Sigmoid colon (tissue), 7 donors: ENCODE data around the gene SECTM1. TPM values are rescaled to one million over a fixed set of nuclear protein-coding genes. Genes with fewer than 3 reads are reported as not detected.

ENCODE experiments used
- DNase-seq: peaks from one replicate; pipeline ENCODE4 v3.0.0-alpha.2; 2019
- H3K27ac ChIP-seq, 4 donors: fragments of 200-600 bp; sonication (generic); one replicate each; pipeline ENCODE4 v1.5.1; 2016 to 2019; ENCODE audit warnings: mild to moderate bottlenecking in 1 of 4
- H3K27me3 ChIP-seq, 3 donors: fragments of 200-600 bp; sonication (generic); one replicate each; pipeline ENCODE4 v1.5.1; 2019; ENCODE audit warnings: mild to moderate bottlenecking in 1 of 3
- H3K36me3 ChIP-seq, 4 donors: fragments of 200-600 bp; sonication (generic); one replicate each; pipeline ENCODE4 v1.5.1; 2016 to 2019
- H3K4me1 ChIP-seq, 4 donors: fragments of 200-600 bp; sonication (generic); one replicate each; pipeline ENCODE4 v1.5.1; 2017 to 2019
- H3K4me3 ChIP-seq, 4 donors: fragments of 200-600 bp; sonication (generic); one replicate each; pipeline ENCODE4 v1.5.1; 2017 to 2019; ENCODE audit warnings: mild to moderate bottlenecking in 2 of 4, moderate library complexity in 1 of 4
- H3K9me3 ChIP-seq, 4 donors: fragments of 200-600 bp in 3 of 4; sonication (generic) in 3 of 4; one replicate each; pipeline versions ENCODE4 v1.5.1 to v1.6.1; 2013 to 2019
- EP300 ChIP-seq, 4 donors: sonication (generic); formaldehyde crosslinking; IDR thresholded peaks; one replicate each; pipeline ENCODE4 v1.6.1; 2017; ENCODE audit warnings: antibody characterized with exemption in 4 of 4
- POLR2A ChIP-seq, 2 donors: fragments of 450-650 bp; IDR thresholded peaks; one replicate each; pipeline ENCODE4 v1.6.1; 2016; ENCODE audit warnings: antibody characterized with exemption in 2 of 2, mild to moderate bottlenecking in 2 of 2, moderate library complexity in 2 of 2
- POLR2AphosphoS5 ChIP-seq, 4 donors: sonication (generic); formaldehyde crosslinking; IDR thresholded peaks; one replicate each; pipeline ENCODE4 v1.6.1; 2017; ENCODE audit warnings: antibody characterized with exemption in 4 of 4
- WGBS, 2 donors: extraction: QIAGEN DNeasy Blood & Tissue Kit; methylation state at CpG; one replicate each; pipeline ENCODE4 v1.1.7; 2013; 5-methylcytosine and 5-hydroxymethylcytosine counted together
- intact Hi-C: fragments of 100-400 bp; cut with DNase I; formaldehyde crosslinking; loops from one replicate; pipeline ENCODE4 v1.15.1; 2023
- polyA plus RNA-seq, 3 donors: library from polyadenylated mRNA; stranded (reverse); fragments of 200-250 nt; gene quantifications; one replicate each; pipeline ENCODE4 v1.2.3, GENCODE V29; 2013
- total RNA-seq, 4 donors: library from RNA; depleted of rRNA; stranded (reverse); fragments of >200 nt; gene quantifications; one replicate each; pipeline ENCODE4 v1.1.0, GENCODE V29; 2016
- TF ChIP-seq, protein P1 (sequence below), 4 experiments: fragments of 450-650 bp in 3 of 4; fragments of 200-600 bp in 1 of 4; IDR thresholded peaks; one replicate each; pipeline ENCODE4 v1.5.1; 2016 to 2019; ENCODE audit warnings: antibody characterized with exemption in 4 of 4, mild to moderate bottlenecking in 3 of 4, moderate library complexity in 2 of 4
- donor health status: healthy with polysubstance abuse.
- donor health status: Bipolar disorder and iron deficiency.
- donor health status: healthy.

SECTM1 gene
- total and polyA plus RNA-seq, 7 donors = 8.4 to 105 (median 56.9) TPM

- intact Hi-C loops = loop anchor here (2.0 kb wide), 2 partner anchors 20 to 32 kb away; no protein-coding TSS in a partner anchor
- no peak for TF ChIP-seq EP300 (IDR thresholded peaks at IDR 0.05)
- TF ChIP-seq POLR2AphosphoS5 (IDR thresholded peaks at IDR 0.05) = no peak
- TF ChIP-seq, protein P1, sequence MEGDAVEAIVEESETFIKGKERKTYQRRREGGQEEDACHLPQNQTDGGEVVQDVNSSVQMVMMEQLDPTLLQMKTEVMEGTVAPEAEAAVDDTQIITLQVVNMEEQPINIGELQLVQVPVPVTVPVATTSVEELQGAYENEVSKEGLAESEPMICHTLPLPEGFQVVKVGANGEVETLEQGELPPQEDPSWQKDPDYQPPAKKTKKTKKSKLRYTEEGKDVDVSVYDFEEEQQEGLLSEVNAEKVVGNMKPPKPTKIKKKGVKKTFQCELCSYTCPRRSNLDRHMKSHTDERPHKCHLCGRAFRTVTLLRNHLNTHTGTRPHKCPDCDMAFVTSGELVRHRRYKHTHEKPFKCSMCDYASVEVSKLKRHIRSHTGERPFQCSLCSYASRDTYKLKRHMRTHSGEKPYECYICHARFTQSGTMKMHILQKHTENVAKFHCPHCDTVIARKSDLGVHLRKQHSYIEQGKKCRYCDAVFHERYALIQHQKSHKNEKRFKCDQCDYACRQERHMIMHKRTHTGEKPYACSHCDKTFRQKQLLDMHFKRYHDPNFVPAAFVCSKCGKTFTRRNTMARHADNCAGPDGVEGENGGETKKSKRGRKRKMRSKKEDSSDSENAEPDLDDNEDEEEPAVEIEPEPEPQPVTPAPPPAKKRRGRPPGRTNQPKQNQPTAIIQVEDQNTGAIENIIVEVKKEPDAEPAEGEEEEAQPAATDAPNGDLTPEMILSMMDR (IDR thresholded peaks at IDR 0.05) = no peak
- no peak for TF ChIP-seq POLR2A (IDR thresholded peaks at IDR 0.05)
- 1% methylated on average over 54 to 57 of the region's 57 CpGs for WGBS, 2 donors
- Histone ChIP-seq H3K9me3 (no peaks in the 10 kb centered on the region), H3K4me1 (peaks cover 0 to 66% (median 63%) of the 10 kb centered on the region in 4 donors), H3K4me3 (peak overlapping the region; percentile 77 to 99 (median 93)), H3K36me3 (peaks cover 0 to 20% (median 2%) of the 10 kb centered on the region in 4 donors), H3K27ac (peak overlapping the region; percentile 97 to 100 (median 98)), H3K27me3 (no peaks in the 10 kb centered on the region)
- DNase-seq = no peak
Observed at GRCh38 chr17:82272495-82273326, 60.9 kb downstream of the SECTM1 start.

DNA sequence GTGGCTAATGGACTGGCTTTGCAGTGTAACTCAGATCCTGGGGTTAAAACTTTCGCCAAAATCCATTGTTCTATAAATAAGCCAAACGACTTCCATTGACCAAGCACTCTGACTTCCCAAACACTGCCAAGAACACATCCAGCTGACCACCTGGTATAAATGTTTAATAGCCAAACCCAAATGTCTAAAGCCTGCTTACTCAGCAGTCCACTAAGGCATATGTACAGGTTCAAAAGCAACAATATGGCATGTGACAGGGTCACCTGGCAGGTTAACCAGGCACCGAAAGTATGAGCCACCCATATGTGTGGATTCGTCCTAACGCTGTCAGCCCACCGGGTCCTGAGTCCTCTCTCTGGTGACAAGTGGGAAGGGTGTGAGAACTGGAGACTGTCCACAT is 62.2 kb downstream of the SECTM1 start:
- TF ChIP-seq, protein P1 (IDR thresholded peaks at IDR 0.05) = no peak
- TF ChIP-seq EP300 (IDR thresholded peaks at IDR 0.05) (no peak), POLR2AphosphoS5 (IDR thresholded peaks at IDR 0.05) (no peak), POLR2A (IDR thresholded peaks at IDR 0.05) (no peak)
- H3K4me1 ChIP-seq = peaks cover 0 to 79% (median 75%) of the 10 kb centered on the region in 4 donors

More for the DNA sequence above, 62.2 kb downstream of the SECTM1 start:
- intact Hi-C loops = no loop called here
- H3K9me3 ChIP-seq = no peaks in the 10 kb centered on the region
- H3K27ac ChIP-seq = peak overlapping the region; percentile 89 to 100 (median 98)
- H3K36me3 ChIP-seq = peaks cover 0 to 20% (median 2%) of the 10 kb centered on the region in 4 donors
- no peak for DNase-seq
- no peaks in the 10 kb centered on the region for H3K27me3 ChIP-seq
- peak overlapping the region in 1 of 4 donors; percentile 13 for H3K4me3 ChIP-seq
- 85 to 87% methylated on average over 6 of the region's 6 CpGs for WGBS, 2 donors

Other genes starting within 250 kb of the SECTM1 start
- gene FASN, start 235.5 kb downstream of the SECTM1 start, total RNA-seq = 10 to 100 TPM; 12.7 to 44.2 (median 19.0) TPM
- 100 to 1,000 TPM in 1 of 3 donors, 10 to 100 TPM in 2; 14.4 to 152 (median 15.3) TPM for gene FASN, start 235.5 kb downstream of the SECTM1 start, polyA plus RNA-seq
- 10 to 100 TPM; 13.3 to 34.1 (median 20.8) TPM for gene CCDC57, start 120.9 kb downstream of the SECTM1 start, total RNA-seq
- 10 to 100 TPM; 17.4 to 47.8 (median 25.4) TPM for gene CCDC57, start 120.9 kb downstream of the SECTM1 start, polyA plus RNA-seq
- 10 to 100 TPM in 3 of 4 donors, 1 to 10 TPM in 1; 9.6 to 19.7 (median 11.6) TPM for gene SLC16A3, start 104.7 kb downstream of the SECTM1 start, total RNA-seq
- 100 to 1,000 TPM in 1 of 3 donors, 10 to 100 TPM in 2; 10.8 to 140 (median 37.9) TPM for gene SLC16A3, start 104.7 kb downstream of the SECTM1 start, polyA plus RNA-seq
- gene CSNK1D, start 60.1 kb downstream of the SECTM1 start, total RNA-seq = 10 to 100 TPM; 45.1 to 61.2 (median 48.9) TPM
- 100 to 1,000 TPM in 1 of 3 donors, 10 to 100 TPM in 2; 55.9 to 142 (median 86.2) TPM for gene CSNK1D, start 60.1 kb downstream of the SECTM1 start, polyA plus RNA-seq
- gene CD7, start 16.2 kb downstream of the SECTM1 start, total RNA-seq = 1 to 10 TPM in 2 of 4 donors, not detected in 2; 2.8 to 4.3 TPM
- 10 to 100 TPM in 1 of 3 donors, 1 to 10 TPM in 1, under 1 TPM in 1; 0.60 to 38.3 (median 4.6) TPM for gene CD7, start 16.2 kb downstream of the SECTM1 start, polyA plus RNA-seq
- gene TEX19, start 25.5 kb upstream of the SECTM1 start, total RNA-seq = not detected
- gene TEX19, start 25.5 kb upstream of the SECTM1 start, polyA plus RNA-seq = under 1 TPM in 1 of 3 donors, not detected in 2; 0.04 TPM
- gene UTS2R, start 38.0 kb upstream of the SECTM1 start, total RNA-seq = not detected
- not detected for gene UTS2R, start 38.0 kb upstream of the SECTM1 start, polyA plus RNA-seq
- gene HEXD, start 84.6 kb upstream of the SECTM1 start, total RNA-seq = 10 to 100 TPM; 15.8 to 42.9 (median 24.0) TPM
- gene HEXD, start 84.6 kb upstream of the SECTM1 start, polyA plus RNA-seq = 10 to 100 TPM in 2 of 3 donors, 1 to 10 TPM in 1; 9.5 to 46.2 (median 16.2) TPM
- gene OGFOD3, start 84.8 kb upstream of the SECTM1 start, total RNA-seq = 10 to 100 TPM; 14.1 to 28.2 (median 22.1) TPM
- 10 to 100 TPM in 1 of 3 donors, 1 to 10 TPM in 2; 6.0 to 23.4 (median 6.9) TPM for gene OGFOD3, start 84.8 kb upstream of the SECTM1 start, polyA plus RNA-seq
- gene CYBC1, start 117.0 kb upstream of the SECTM1 start, total RNA-seq = 10 to 100 TPM; 22.8 to 76.6 (median 46.7) TPM
- 100 to 1,000 TPM in 1 of 3 donors, 10 to 100 TPM in 2; 25.8 to 116 (median 32.1) TPM for gene CYBC1, start 117.0 kb upstream of the SECTM1 start, polyA plus RNA-seq
- gene NARF, start 125.0 kb upstream of the SECTM1 start, total RNA-seq = 10 to 100 TPM; 34.6 to 50.4 (median 43.8) TPM
- gene NARF, start 125.0 kb upstream of the SECTM1 start, polyA plus RNA-seq = 10 to 100 TPM; 29.4 to 65.8 (median 38.6) TPM
- gene FOXK2, start 186.0 kb upstream of the SECTM1 start, total RNA-seq = 10 to 100 TPM; 29.3 to 56.8 (median 40.5) TPM
- gene FOXK2, start 186.0 kb upstream of the SECTM1 start, polyA plus RNA-seq = 10 to 100 TPM; 10.2 to 26.2 (median 11.6) TPM